ENCODE data around the gene ARF1.

Gene ARF1

GRCh38 chr1:228146417-228147150 lies 64.1 kb downstream of the ARF1 start:
- H3K36me3 ChIP-seq (ENCODE audit: control insufficient read depth, insufficient read depth, low read length): no peaks in the 10 kb centered on the region
- no peak overlapping the region for H3K4me2 ChIP-seq (ENCODE audit: low read length)
- no peaks in the 10 kb centered on the region for H3K9me3 ChIP-seq (ENCODE audit: control insufficient read depth, low read length)
- peaks cover 5% of the 10 kb centered on the region for H3K4me1 ChIP-seq
- H3K4me3 ChIP-seq (ENCODE audit: low read depth, low read length): no peak overlapping the region
- no peak overlapping the region for H2AFZ ChIP-seq
- H3K27ac ChIP-seq: no peak overlapping the region
- no peaks in the 10 kb centered on the region for H3K27me3 ChIP-seq (ENCODE audit: control insufficient read depth, insufficient read depth, low read length)
- TF ChIP-seq CTCF (IDR thresholded peaks at IDR 0.05): no peak
- H3K9ac ChIP-seq: no peak overlapping the region
- H3K79me2 ChIP-seq: peaks cover 50% of the 10 kb centered on the region

GRCh38 chr1:228147151-228147693 lies 64.7 kb downstream of the ARF1 start:
- no peak overlapping the region for H3K27ac ChIP-seq
- H3K9ac ChIP-seq: no peak overlapping the region
- no peak overlapping the region for H3K4me2 ChIP-seq (ENCODE audit: low read length)
- H3K36me3 ChIP-seq (ENCODE audit: control insufficient read depth, insufficient read depth, low read length): no peaks in the 10 kb centered on the region
- peaks cover 50% of the 10 kb centered on the region for H3K79me2 ChIP-seq
- H3K27me3 ChIP-seq (ENCODE audit: control insufficient read depth, insufficient read depth, low read length): no peaks in the 10 kb centered on the region
- H3K9me3 ChIP-seq (ENCODE audit: control insufficient read depth, low read length): no peaks in the 10 kb centered on the region
- no peak overlapping the region for H3K4me3 ChIP-seq (ENCODE audit: low read depth, low read length)
- peaks cover 6% of the 10 kb centered on the region for H3K4me1 ChIP-seq
- no peak overlapping the region for H2AFZ ChIP-seq
- no peak for TF ChIP-seq CTCF (IDR thresholded peaks at IDR 0.05)

- H3K9ac ChIP-seq: no peak overlapping the region
- no peaks in the 10 kb centered on the region for H3K9me3 ChIP-seq (ENCODE audit: control insufficient read depth, low read length)
- H2AFZ ChIP-seq: no peak overlapping the region
- H3K27ac ChIP-seq: no peak overlapping the region
- H3K4me3 ChIP-seq (ENCODE audit: low read depth, low read length): no peak overlapping the region
- peaks cover 44% of the 10 kb centered on the region for H3K79me2 ChIP-seq
- H3K4me1 ChIP-seq: peaks cover 6% of the 10 kb centered on the region
- no peak for TF ChIP-seq CTCF (IDR thresholded peaks at IDR 0.05)
- H3K27me3 ChIP-seq (ENCODE audit: control insufficient read depth, insufficient read depth, low read length): no peaks in the 10 kb centered on the region
- H3K4me2 ChIP-seq (ENCODE audit: low read length): no peak overlapping the region
- no peaks in the 10 kb centered on the region for H3K36me3 ChIP-seq (ENCODE audit: control insufficient read depth, insufficient read depth, low read length)
These were observed 65.3 kb downstream of the ARF1 start for GRCh38 chr1:228147768-228148167.

DNA sequence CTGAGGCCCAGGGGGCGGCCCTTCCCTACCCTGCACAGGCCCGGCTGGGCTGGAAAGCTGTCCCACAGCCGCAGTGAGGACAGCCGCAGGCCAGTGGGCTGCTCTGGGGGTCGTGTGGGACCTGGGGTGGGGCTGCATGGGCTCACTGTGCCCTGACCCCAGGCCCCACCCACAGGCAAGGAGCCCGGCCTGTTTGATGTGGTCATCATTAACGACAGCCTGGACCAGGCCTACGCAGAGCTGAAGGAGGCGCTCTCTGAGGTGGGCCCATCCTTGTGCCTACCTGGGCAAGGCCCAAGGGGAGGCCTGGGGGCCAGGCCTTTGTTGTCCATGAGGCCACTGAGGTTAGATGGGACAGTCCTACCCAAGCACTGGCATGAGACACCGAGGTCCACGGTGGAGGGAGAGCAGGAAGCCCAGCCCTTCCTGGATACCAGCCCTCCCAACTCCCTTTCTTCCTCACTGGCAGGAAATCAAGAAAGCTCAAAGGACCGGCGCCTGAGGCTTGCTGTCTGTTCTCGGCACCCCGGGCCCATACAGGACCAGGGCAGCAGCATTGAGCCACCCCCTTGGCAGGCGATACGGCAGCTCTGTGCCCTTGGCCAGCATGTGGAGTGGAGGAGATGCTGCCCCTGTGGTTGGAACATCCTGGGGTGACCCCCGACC lies 65.8 kb downstream of the ARF1 start:
- Histone ChIP-seq H3K9me3 (ENCODE audit: control insufficient read depth, low read length) (no peaks in the 10 kb centered on the region), H3K9ac (no peak overlapping the region), H3K79me2 (peaks cover 39% of the 10 kb centered on the region), H3K27ac (peak overlapping the region; percentile 91), H3K4me3 (ENCODE audit: low read depth, low read length) (no peak overlapping the region), H3K36me3 (ENCODE audit: control insufficient read depth, insufficient read depth, low read length) (no peaks in the 10 kb centered on the region), H3K27me3 (ENCODE audit: control insufficient read depth, insufficient read depth, low read length) (no peaks in the 10 kb centered on the region), H3K4me1 (peaks cover 6% of the 10 kb centered on the region), H3K4me2 (ENCODE audit: low read length) (no peak overlapping the region), H2AFZ (no peak overlapping the region)
- TF ChIP-seq CTCF (IDR thresholded peaks at IDR 0.05): no peak

Measured in parathyroid adenoma (tissue), 2 donors.